Left renal pelvis (tissue), 4 donors: Measurements from ENCODE around the gene PURB. TPM values are rescaled to one million over a fixed set of nuclear protein-coding genes. Genes with fewer than 3 reads are reported as not detected.
"Not testable (repeated sequence)": the region's sequence is repeated elsewhere in the genome, so short reads cannot be mapped to it uniquely, and the experiment has no call there.

ENCODE experiments used
- DNase-seq, 4 donors: peaks; one replicate each; pipeline ENCODE4 v3.0.0-alpha.2; 2013; ENCODE audit warnings: low read depth in 4 of 4, low spot score in 3 of 4
- polyA plus RNA-seq, 4 donors: library from polyadenylated mRNA; unstranded; fragments of 120-200 nt; gene quantifications; one replicate each; pipeline ENCODE4 v1.2.1, GENCODE V29; 2013; ENCODE audit not compliant: insufficient read length in 4 of 4

Gene PURB
- polyA plus RNA-seq, 4 donors = 28.4 to 36.4 (median 33.2) TPM

DNA sequence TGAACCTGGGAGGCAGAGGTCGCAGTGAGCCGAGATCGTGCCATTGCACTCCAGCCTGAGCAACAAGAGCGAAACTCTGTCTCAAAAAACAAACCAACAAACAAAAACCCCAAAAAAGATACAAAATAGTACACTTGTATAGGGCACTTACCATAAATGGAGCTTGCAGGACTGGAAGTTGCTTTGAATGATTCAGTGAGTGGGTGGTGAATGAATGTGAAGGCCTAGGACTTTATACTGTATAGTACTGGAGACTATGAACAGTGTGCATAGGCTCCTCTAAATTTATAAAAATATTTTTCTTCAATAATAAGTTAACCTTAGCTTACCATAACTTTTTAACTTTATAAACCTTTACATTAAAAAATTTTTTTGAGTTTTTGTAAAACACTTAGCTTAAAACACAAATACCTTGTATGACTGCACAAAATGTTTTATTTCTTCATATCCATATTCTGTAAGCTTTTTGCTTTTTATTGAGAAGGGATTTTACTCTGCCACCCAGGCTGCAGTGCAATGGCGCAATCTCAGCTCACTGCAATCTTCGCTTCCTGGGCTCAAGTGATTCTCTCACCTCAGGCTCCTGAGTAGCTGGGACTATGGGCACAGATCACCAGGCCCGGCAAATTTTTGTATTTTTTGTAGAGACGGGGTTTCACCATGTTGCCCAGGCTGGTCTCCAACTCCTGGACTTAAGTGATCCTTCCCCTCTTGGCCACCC, 30.5 kb downstream of the PURB start:
- DNase-seq = no peak

DNA sequence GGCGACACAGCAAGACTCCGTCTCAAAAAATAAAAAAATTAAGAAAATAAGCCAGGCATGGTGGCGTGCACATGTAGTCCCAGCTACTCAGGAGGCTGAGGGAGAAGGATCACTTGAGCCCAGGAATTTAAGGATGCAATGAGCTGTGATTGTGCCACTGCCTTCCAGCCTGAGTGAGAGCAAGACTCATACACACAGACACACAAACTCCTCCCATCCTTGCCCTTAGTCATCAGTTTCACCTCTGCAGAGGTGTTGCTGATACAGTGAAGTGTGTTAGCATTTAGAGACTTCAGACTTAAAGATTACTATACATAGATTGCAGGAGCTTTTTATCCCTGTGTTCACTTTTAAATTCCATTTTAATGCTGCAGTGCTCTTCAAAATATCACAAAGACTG, 31.9 kb downstream of the PURB start:
- DNase-seq = no peak

GRCh38 chr7:44852590-44852989, 32.7 kb downstream of the PURB start:
- DNase-seq = no peak

- no peak for DNase-seq
Observed at GRCh38 chr7:44849885-44850544, 35.3 kb downstream of the PURB start.

DNA sequence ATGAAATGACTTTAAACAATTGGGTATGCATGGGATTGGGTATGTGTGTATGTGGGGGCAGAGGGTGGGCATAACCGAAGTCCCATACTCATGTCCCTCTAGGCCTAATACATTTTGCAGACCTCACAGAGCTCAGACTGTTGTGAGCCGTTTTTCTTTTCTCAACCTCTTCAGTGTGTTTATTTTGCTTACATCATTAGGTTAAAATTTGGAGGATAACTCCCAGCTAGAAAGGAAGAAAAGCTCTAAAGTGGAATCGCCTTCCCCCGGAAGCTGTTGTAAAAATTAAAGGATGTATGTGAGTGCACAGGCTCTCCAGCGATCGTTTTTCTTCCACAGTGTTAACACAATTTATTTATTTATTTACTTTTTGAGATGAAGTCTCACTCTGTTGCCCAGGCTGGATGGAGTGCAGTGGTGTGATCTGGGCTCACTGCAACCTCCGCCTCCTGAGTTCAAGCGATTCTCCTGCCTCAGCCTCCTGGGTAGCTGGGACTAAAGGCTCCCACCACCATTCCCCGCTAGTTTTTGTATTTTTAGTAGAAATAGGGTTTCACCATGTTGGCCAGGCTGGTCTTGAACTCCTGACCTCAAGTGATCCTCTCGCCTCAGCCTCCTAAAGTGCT, 36.0 kb downstream of the PURB start:
- DNase-seq = no peak

DNA sequence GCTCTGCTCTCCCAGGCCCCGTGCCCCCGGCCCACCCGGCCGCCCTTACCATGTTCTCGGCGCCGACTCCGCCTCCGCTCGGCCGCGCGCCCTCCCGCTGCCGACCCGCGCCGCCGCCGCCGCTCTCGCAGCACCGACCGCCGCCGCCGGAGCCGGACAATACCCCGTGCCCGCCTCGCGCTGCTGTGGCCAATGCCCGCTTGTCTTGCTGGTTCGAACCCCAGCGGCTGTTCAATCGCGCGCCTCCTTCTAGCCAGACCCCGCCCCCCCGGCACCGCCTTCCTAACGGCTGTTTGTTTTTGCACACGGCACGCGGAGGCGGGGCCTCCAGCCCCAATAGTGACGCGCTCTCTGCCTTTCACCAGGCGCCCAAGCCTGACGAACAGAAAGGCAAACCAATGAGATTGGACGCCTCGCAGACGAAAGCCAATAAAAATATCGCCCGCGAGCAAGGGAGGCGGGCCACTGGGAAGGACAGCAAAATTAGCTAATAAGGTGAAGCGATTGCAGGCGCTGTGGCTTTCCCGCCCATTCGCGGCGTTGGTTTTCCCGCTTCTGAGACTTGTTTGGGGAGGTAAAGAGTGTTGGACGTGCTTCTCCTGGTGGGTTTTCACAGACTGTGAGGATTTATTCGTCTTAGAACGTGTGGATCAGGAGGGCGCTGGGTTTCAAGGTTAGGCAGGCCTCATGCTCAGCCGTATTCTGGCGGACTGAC, 37.3 kb downstream of the PURB start, which contains the start of gene H2AZ2:
TSS of gene H2AZ2 (minus strand) at position 168 of the 715 bp plus-strand sequence. CDS start at position 52, 116 bp downstream.
- DNase-seq = peak; percentile 100

DNA sequence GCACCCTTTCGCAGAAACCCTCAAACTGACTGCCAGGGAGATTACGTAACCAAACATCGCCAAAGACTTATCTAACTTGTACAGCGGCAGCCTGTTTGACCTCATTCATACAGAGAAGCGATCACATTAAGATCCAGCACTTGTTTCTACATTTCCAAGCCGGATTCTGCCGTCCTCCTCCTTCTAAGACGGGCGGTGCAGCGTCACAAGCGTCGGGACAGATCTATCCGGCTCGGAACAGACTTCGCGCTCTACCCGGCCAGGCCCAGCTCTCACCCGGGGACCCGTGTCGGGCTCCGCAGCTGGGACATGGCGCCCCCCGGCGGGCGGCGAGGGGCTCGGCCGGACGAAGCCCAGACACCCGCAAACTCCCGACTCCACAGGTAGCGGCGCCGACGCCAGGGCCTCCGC, 37.8 kb downstream of the PURB start:
- DNase-seq = peak; percentile 60 to 78 (median 78)

DNA sequence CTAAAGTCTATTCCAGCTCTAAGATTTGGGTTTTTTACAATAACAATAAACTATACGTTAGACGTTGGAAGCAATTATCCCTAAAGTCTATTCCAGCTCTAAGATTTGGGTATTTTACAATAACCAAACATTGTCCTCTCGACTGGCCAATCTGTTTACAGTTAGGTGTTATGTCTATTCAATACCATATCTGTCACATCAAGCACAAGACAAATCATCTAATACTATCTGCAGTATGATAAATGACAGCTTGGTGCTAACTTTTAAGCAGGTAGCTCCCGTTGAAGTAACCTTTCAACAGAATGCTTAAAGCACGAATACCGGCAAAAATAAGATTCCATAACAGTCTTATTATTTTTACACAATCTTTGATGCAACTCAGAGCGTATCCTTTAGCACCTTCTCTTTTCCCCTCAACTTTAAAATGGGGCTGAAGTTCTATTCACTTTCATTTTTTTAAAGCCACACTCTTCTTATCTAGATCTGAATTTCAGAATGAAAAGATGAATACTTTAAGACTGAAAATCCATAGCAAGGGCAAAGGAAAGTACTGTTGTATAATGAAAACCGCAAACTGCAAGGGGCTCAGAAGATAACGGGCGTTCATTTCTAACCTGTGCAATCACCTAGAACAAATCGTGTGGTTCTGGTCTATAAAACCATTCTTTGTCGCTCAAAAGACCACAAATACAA, 38.4 kb downstream of the PURB start:
- DNase-seq = no peak

DNA sequence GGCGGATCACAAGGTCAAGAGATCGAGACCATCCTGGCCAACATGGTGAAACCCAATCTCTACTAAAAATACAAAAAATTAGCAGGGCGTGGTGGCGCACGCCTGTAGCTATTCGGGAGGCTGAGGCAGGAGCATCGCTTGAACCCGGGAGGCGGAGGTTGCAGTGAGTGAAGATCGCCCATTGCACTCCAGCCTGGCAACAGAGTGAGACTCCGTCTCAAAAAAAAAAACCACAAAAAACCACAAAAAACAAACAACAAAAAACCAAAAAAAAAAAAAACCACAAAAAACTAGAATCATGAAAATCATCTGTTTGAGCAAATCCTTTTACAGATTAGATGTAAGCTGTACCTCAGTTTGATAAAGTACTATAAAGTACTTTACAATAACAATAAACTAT, 38.9 kb downstream of the PURB start:
- not testable (repeated sequence) for DNase-seq

DNA sequence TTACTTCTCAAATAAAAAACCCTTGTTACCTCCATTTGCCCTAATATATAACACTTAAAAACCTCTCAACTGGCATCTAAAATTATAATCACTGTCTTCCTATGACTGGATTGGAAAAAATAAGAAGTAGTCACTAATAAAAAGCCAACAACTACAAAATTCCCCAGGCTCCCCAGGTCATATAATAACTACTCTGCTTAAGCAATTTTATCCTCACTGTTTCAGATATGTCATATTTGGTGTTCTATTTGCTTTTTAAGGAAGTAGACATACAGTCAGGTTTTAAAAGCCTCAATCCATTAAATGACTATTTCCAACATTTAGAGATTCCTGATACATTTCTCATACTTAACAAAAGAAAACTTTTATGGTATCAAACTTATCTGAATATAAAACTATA, 39.9 kb downstream of the PURB start:
- no peak for DNase-seq

- not testable (repeated sequence) for DNase-seq
Observed at GRCh38 chr7:44843440-44843839, 41.9 kb downstream of the PURB start.

GRCh38 chr7:44842675-44843074, 42.7 kb downstream of the PURB start:
- DNase-seq = not testable (repeated sequence)

DNA sequence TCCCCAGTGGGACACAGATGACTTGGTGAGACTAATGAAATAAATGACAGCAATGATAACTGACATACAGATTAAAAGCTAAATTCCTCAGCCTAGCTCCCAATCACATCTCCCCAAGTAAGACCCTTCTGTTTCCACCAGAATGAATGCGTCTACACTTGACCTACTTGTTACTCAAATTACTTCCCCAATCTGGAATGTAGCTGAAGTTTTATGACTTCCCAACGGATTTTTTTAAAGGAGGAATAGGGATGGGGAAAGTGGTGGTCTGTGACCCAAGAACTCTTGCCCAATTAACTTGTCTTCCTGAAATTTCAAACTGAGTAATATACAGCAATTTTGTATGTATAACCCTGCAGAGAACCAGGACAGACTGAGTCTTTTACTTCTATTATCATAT, 46.6 kb downstream of the PURB start:
- no peak for DNase-seq

DNA sequence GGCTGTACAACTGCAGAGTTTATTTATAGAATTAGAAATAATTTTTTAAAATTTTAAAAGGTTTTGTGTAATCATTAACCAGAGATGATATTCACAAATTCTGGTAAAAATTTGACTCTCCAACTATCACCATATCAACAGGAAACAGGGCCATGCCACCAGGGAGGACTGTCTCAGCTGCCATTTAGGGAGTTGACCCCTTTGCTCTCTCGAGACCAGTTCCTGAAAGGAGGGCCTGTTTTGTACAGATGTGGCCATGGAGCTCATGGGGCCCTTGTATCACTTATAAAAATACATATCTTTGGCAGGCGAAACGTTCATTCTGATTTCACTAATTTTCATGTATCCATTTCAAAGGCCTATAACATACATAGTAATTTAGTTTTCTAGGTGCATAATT, 57.8 kb downstream of the PURB start:
- no peak for DNase-seq

Other genes with a start within 250 kb of the PURB start
- 100 to 1,000 TPM in 1 of 4 donors, 10 to 100 TPM in 3; 47.2 to 101 (median 58.3) TPM for gene ZMIZ2, start 136.7 kb downstream of the PURB start, polyA plus RNA-seq
- 1,000 to 10,000 TPM in 3 of 4 donors, 100 to 1,000 TPM in 1; 981 to 1,494 (median 1,233) TPM for gene PPIA, start 88.8 kb downstream of the PURB start, polyA plus RNA-seq
- gene H2AZ2, start 37.4 kb downstream of the PURB start, polyA plus RNA-seq = 100 to 1,000 TPM; 226 to 264 (median 247) TPM
- gene MYO1G, start 93.5 kb upstream of the PURB start, polyA plus RNA-seq = under 1 TPM; 0.42 to 0.90 (median 0.66) TPM
- 10 to 100 TPM; 24.9 to 30.3 (median 28.0) TPM for gene CCM2, start 114.7 kb upstream of the PURB start, polyA plus RNA-seq
- gene NACAD, start 203.4 kb upstream of the PURB start, polyA plus RNA-seq = 1 to 10 TPM; 8.5 to 10.0 (median 9.0) TPM
- gene TBRG4, start 226.2 kb upstream of the PURB start, polyA plus RNA-seq = 10 to 100 TPM; 31.7 to 63.4 (median 49.3) TPM